Activated CD4-positive, alpha-beta T cell treated with anti-CD3 and anti-CD28 coated beads, Interleukin-2, amount 50 U/mL, for 1 hour (primary cell): ENCODE results near the gene CRADD.

ENCODE experiments used
- DNase-seq: peaks from one replicate; pipeline ENCODE4 v3.0.0-alpha.2; 2020

Gene CRADD

GRCh38 chr12:93819050-93819491 is 141.9 kb downstream of the CRADD start:
- no peak for DNase-seq

- no peak for DNase-seq
Observed at GRCh38 chr12:93823616-93824391, 146.6 kb downstream of the CRADD start.

- DNase-seq: no peak
Observed at GRCh38 chr12:93824514-93825500, 147.6 kb downstream of the CRADD start.

- DNase-seq: no peak
Observed at GRCh38 chr12:93825501-93825888, 148.3 kb downstream of the CRADD start.

GRCh38 chr12:93825931-93826555 is 148.9 kb downstream of the CRADD start:
- DNase-seq: no peak

- no peak for DNase-seq
Observed at GRCh38 chr12:93827179-93827578, 150.0 kb downstream of the CRADD start.

- no peak for DNase-seq
Observed at GRCh38 chr12:93827669-93828068, 150.5 kb downstream of the CRADD start.

- no peak for DNase-seq
Observed at GRCh38 chr12:93829016-93829415, 151.8 kb downstream of the CRADD start.

- no peak for DNase-seq
Observed at GRCh38 chr12:93831374-93831773, 154.2 kb downstream of the CRADD start.

- DNase-seq: no peak
Observed at GRCh38 chr12:93832131-93832530, 155.0 kb downstream of the CRADD start.

GRCh38 chr12:93833946-93834345 is 156.8 kb downstream of the CRADD start:
- DNase-seq: no peak

- DNase-seq: no peak
Observed at GRCh38 chr12:93836620-93837260, 159.6 kb downstream of the CRADD start.

- DNase-seq: no peak
Observed at GRCh38 chr12:93838193-93838592, 161.0 kb downstream of the CRADD start.

GRCh38 chr12:93839064-93839463 is 161.9 kb downstream of the CRADD start:
- no peak for DNase-seq

GRCh38 chr12:93841671-93842070 is 164.5 kb downstream of the CRADD start:
- DNase-seq: no peak

GRCh38 chr12:93844164-93844784 is 167.1 kb downstream of the CRADD start:
- no peak for DNase-seq

GRCh38 chr12:93846936-93847516 is 169.9 kb downstream of the CRADD start:
- no peak for DNase-seq

- no peak for DNase-seq
Observed at GRCh38 chr12:93847517-93848474, 170.6 kb downstream of the CRADD start.

- DNase-seq: no peak
Observed at GRCh38 chr12:93848523-93849101, 171.4 kb downstream of the CRADD start.

- no peak for DNase-seq
Observed at GRCh38 chr12:93849946-93850345, 172.8 kb downstream of the CRADD start.
